ENCODE data around the gene FAM13A. TPM values are rescaled to one million over a fixed set of nuclear protein-coding genes. Genes with fewer than 3 reads are reported as not detected.

FAM13A gene
- total and polyA plus RNA-seq, 8 donors = 6.0 to 132 (median 45.7) TPM

GRCh38 chr4:88702782-88703181 lies 354.2 kb downstream of the FAM13A start:
- intact Hi-C loops (cut with DNase I; ENCODE audit: low total_unique reads) = loop anchor here (10.0 kb wide), 1 partner anchor 322 kb away; no protein-coding TSS in a partner anchor
- peaks cover 8 to 60% (median 55%) of the 10 kb centered on the region in 4 donors for H3K36me3 ChIP-seq

DNA sequence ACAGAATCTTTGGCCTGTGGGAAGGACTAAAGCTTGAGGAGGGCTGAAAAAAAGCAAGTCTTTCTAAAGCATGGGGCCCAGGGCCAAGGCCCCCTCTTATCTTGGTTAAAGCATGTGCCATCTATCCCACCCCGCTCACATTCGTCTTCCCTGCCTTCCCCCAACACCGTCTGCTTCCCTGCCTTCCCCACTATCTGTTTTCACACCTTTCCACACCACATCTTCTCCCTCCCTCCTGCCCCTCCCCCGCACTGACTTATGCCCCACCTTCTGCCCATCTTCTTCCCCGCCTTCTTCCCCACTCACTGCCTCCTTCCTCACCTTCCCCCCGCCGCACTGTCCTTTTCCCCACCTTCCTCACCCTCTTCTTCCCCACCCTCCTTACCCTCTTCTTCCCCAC lies 358.5 kb downstream of the FAM13A start:
- no peaks in the 10 kb centered on the region for H3K27me3 ChIP-seq
- TF ChIP-seq EP300 (IDR thresholded peaks at IDR 0.05) = no peak
- TF ChIP-seq POLR2A (IDR thresholded peaks at IDR 0.05) = no peak
- TF ChIP-seq, protein P1, sequence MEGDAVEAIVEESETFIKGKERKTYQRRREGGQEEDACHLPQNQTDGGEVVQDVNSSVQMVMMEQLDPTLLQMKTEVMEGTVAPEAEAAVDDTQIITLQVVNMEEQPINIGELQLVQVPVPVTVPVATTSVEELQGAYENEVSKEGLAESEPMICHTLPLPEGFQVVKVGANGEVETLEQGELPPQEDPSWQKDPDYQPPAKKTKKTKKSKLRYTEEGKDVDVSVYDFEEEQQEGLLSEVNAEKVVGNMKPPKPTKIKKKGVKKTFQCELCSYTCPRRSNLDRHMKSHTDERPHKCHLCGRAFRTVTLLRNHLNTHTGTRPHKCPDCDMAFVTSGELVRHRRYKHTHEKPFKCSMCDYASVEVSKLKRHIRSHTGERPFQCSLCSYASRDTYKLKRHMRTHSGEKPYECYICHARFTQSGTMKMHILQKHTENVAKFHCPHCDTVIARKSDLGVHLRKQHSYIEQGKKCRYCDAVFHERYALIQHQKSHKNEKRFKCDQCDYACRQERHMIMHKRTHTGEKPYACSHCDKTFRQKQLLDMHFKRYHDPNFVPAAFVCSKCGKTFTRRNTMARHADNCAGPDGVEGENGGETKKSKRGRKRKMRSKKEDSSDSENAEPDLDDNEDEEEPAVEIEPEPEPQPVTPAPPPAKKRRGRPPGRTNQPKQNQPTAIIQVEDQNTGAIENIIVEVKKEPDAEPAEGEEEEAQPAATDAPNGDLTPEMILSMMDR (IDR thresholded peaks at IDR 0.05) = no peak
- no peak for TF ChIP-seq POLR2AphosphoS5 (IDR thresholded peaks at IDR 0.05)
- intact Hi-C loops (cut with DNase I; ENCODE audit: low total_unique reads) = no loop called here
- H3K4me3 ChIP-seq = no peak overlapping the region
- peaks cover 0 to 22% (median 4%) of the 10 kb centered on the region in 4 donors for H3K4me1 ChIP-seq
- peaks cover 0 to 33% (median 30%) of the 10 kb centered on the region in 4 donors for H3K36me3 ChIP-seq
- DNase-seq = no peak
- no peaks in the 10 kb centered on the region for H3K9me3 ChIP-seq
- H3K27ac ChIP-seq = peak overlapping the region in 1 of 5 donors; percentile 87
- 96 to 99% (median 99%) methylated on average over 7 of the region's 7 CpGs for WGBS, 5 donors

More at GRCh38 chr4:88702782-88703181, 354.2 kb downstream of the FAM13A start:
- no peaks in the 10 kb centered on the region for H3K27me3 ChIP-seq
- DNase-seq = no peak
- WGBS, 5 donors = 59 to 83% (median 66%) methylated on average over 2 of the region's 2 CpGs
- no peaks in the 10 kb centered on the region for H3K9me3 ChIP-seq
- H3K4me3 ChIP-seq = no peak overlapping the region
- peaks cover 0 to 12% (median 6%) of the 10 kb centered on the region in 4 donors for H3K4me1 ChIP-seq
- no peak for TF ChIP-seq POLR2A (IDR thresholded peaks at IDR 0.05)
- no peak for TF ChIP-seq EP300 (IDR thresholded peaks at IDR 0.05)
- TF ChIP-seq POLR2AphosphoS5 (IDR thresholded peaks at IDR 0.05) = no peak
- no peak overlapping the region for H3K27ac ChIP-seq

GRCh38 chr4:88697588-88698329 lies 359.2 kb downstream of the FAM13A start, which contains the start of gene NAP1L5:
Gene NAP1L5 (minus strand): TSS chr4:88697829. CDS start chr4:88697754, 75 bp downstream.
- peak within 1 kb of the TSS; percentile 52 to 87 (median 82) for H3K27ac ChIP-seq
- intact Hi-C loops (cut with DNase I; ENCODE audit: low total_unique reads) = no loop called here
- TF ChIP-seq EP300 (IDR thresholded peaks at IDR 0.05) = no peak
- TF ChIP-seq POLR2AphosphoS5 (IDR thresholded peaks at IDR 0.05) = peak; percentile 62 to 80 (median 63)
- TF ChIP-seq POLR2A (IDR thresholded peaks at IDR 0.05) = peak in 1 of 4 donors; percentile 55
- TF ChIP-seq, protein P1 (IDR thresholded peaks at IDR 0.05) = no peak

DNA sequence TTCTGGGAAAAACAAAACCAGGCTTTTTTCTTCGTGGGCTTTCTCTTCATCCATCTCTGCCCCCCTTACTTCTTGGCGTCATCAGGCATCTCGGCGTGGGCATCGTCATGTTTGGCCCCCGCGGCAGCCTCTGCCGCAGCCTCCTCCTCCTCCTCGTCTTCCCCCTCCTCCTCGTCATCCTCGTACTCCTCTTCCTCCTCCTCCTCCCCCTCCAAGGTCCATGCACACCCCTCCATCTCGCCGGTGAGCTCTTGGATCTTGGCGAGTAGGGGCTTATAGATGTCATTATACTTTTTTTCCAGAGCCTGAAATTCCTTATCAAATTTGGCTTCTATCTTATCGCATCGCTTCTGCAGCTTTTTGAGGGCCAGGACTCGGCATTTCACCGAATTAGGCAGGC lies 359.8 kb downstream of the FAM13A start:
- intact Hi-C loops (cut with DNase I; ENCODE audit: low total_unique reads) = no loop called here
- H3K27me3 ChIP-seq = no peaks in the 10 kb centered on the region
- no peak for TF ChIP-seq EP300 (IDR thresholded peaks at IDR 0.05)
- no peak for TF ChIP-seq POLR2A (IDR thresholded peaks at IDR 0.05)
- TF ChIP-seq POLR2AphosphoS5 (IDR thresholded peaks at IDR 0.05) = no peak
- TF ChIP-seq, protein P1 (IDR thresholded peaks at IDR 0.05) = no peak

More at GRCh38 chr4:88697588-88698329, 359.2 kb downstream of the FAM13A start, which contains the start of gene NAP1L5:
- no peaks in the 10 kb centered on the region for H3K9me3 ChIP-seq
- peaks cover 0 to 30% (median 27%) of the 10 kb centered on the region in 4 donors for H3K36me3 ChIP-seq
- H3K4me1 ChIP-seq = peaks cover 0 to 25% (median 5%) of the 10 kb centered on the region in 4 donors
- peak within 1 kb of the TSS; percentile 51 to 62 (median 57) for H3K4me3 ChIP-seq
- 51 to 62% (median 54%) methylated on average over 30 to 40 of the region's 40 CpGs for WGBS, 5 donors
- H3K27me3 ChIP-seq = no peaks in the 10 kb centered on the region
- peak; percentile 62 to 92 for DNase-seq

More for the DNA sequence above, 359.8 kb downstream of the FAM13A start:
- H3K9me3 ChIP-seq = no peaks in the 10 kb centered on the region
- H3K27ac ChIP-seq = peak overlapping the region in 4 of 5 donors; percentile 77 to 87 (median 82)
- peaks cover 0 to 25% (median 5%) of the 10 kb centered on the region in 4 donors for H3K4me1 ChIP-seq
- peak in 1 of 2 donors; percentile 77 for DNase-seq
- peaks cover 0 to 27% (median 23%) of the 10 kb centered on the region in 4 donors for H3K36me3 ChIP-seq
- peak overlapping the region; percentile 51 to 62 (median 57) for H3K4me3 ChIP-seq
- whole genome bisulfite sequencing, 5 donors = 51 to 62% (median 57%) methylated on average over 18 of the region's 18 CpGs
